ENCODE measurements around the gene MAU2. TPM values are rescaled to one million over a fixed set of nuclear protein-coding genes. Genes with fewer than 3 reads are reported as not detected.
A peak's percentile ranks its signal among the peaks of the same experiment; 100 is the strongest.

MAU2 gene, protein sequence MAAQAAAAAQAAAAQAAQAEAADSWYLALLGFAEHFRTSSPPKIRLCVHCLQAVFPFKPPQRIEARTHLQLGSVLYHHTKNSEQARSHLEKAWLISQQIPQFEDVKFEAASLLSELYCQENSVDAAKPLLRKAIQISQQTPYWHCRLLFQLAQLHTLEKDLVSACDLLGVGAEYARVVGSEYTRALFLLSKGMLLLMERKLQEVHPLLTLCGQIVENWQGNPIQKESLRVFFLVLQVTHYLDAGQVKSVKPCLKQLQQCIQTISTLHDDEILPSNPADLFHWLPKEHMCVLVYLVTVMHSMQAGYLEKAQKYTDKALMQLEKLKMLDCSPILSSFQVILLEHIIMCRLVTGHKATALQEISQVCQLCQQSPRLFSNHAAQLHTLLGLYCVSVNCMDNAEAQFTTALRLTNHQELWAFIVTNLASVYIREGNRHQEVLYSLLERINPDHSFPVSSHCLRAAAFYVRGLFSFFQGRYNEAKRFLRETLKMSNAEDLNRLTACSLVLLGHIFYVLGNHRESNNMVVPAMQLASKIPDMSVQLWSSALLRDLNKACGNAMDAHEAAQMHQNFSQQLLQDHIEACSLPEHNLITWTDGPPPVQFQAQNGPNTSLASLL
- polyA plus RNA-seq (47.2 and 48.3 TPM in 2 replicates), polyA minus RNA-seq (71.6 and 81.7 TPM in 2 replicates)

DNA sequence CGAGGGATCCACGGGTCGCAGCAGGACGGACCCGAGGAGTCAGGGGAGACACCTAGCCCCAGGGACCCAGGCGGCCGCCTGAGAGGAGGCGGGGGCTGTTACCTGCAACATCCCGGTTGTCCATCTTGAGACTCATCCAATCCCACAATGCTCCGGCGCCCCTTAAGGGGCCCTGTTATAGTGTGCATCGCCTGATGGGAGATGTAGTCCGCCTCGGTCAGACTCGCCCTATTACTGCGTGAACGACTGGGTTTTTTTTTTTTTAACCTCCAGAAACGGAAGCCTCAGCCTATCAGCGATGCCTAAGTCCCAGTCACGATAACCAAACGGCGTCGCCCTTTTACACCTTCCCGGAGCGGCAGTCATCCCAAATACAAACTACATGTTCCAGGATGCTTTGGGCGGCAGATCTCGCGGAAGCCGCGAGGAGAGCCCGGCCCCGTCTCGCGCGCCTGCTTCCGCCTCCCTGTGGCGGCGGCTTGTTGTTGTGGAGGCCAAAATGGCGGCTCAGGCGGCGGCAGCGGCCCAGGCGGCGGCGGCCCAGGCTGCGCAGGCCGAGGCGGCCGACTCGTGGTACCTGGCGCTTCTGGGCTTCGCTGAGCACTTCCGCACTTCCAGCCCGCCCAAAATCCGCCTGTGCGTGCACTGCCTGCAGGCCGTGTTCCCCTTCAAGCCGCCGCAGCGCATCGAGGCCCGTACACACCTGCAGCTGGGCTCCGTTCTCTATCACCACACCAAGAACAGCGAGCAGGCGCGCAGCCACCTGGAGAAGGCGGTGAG is at the start of gene MAU2, which contains the start of gene SUGP1:
Gene MAU2 (plus strand): TSS at position 469 of the 780 bp plus-strand sequence. CDS start 31 bp downstream, at position 500.
Gene SUGP1 (minus strand): TSS at position 149 of the 780 bp plus-strand sequence. CDS start 13 bp downstream, at position 136.
- no peaks in the 10 kb centered on the region for H3K9me2 ChIP-seq (ENCODE audit: insufficient read depth, low read length)

More for the DNA sequence above, at the start of gene MAU2, which contains the start of gene SUGP1:
- Histone ChIP-seq H2AFZ (ENCODE audit: low read depth, low read length) (peak within 1 kb of the TSS; percentile 96), H3K27ac (ENCODE audit: low read length) (peak within 1 kb of the TSS; percentile 98), H3F3A (ENCODE audit: insufficient read depth, low read length, poor library complexity, severe bottlenecking) (no peaks in the 10 kb centered on the region), H3K27me3 (ENCODE audit: insufficient read depth, low read depth, low read length) (no peaks in the 10 kb centered on the region), H3K4me3 (ENCODE audit: low read length) (peak within 1 kb of the TSS; percentile 99), H3K9me3 (ENCODE audit: low read length) (no peaks in the 10 kb centered on the region), H3K79me2 (replicated peaks; ENCODE audit: insufficient read depth, low read length) (peaks cover 60% of the 10 kb centered on the region), H3K36me3 (ENCODE audit: insufficient read depth, low read length) (no peaks in the 10 kb centered on the region), H3K4me2 (ENCODE audit: low read length) (peak within 1 kb of the TSS; percentile 76), H3K9ac (ENCODE audit: low read length) (peak within 1 kb of the TSS; percentile 99), H4K20me1 (ENCODE audit: insufficient read depth) (no peaks in the 10 kb centered on the region)
- TF ChIP-seq, protein P1, sequence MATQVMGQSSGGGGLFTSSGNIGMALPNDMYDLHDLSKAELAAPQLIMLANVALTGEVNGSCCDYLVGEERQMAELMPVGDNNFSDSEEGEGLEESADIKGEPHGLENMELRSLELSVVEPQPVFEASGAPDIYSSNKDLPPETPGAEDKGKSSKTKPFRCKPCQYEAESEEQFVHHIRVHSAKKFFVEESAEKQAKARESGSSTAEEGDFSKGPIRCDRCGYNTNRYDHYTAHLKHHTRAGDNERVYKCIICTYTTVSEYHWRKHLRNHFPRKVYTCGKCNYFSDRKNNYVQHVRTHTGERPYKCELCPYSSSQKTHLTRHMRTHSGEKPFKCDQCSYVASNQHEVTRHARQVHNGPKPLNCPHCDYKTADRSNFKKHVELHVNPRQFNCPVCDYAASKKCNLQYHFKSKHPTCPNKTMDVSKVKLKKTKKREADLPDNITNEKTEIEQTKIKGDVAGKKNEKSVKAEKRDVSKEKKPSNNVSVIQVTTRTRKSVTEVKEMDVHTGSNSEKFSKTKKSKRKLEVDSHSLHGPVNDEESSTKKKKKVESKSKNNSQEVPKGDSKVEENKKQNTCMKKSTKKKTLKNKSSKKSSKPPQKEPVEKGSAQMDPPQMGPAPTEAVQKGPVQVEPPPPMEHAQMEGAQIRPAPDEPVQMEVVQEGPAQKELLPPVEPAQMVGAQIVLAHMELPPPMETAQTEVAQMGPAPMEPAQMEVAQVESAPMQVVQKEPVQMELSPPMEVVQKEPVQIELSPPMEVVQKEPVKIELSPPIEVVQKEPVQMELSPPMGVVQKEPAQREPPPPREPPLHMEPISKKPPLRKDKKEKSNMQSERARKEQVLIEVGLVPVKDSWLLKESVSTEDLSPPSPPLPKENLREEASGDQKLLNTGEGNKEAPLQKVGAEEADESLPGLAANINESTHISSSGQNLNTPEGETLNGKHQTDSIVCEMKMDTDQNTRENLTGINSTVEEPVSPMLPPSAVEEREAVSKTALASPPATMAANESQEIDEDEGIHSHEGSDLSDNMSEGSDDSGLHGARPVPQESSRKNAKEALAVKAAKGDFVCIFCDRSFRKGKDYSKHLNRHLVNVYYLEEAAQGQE (IDR thresholded peaks at IDR 0.05; ENCODE audit: borderline replicate concordance) = peak; percentile 89
- TF ChIP-seq, protein P2, sequence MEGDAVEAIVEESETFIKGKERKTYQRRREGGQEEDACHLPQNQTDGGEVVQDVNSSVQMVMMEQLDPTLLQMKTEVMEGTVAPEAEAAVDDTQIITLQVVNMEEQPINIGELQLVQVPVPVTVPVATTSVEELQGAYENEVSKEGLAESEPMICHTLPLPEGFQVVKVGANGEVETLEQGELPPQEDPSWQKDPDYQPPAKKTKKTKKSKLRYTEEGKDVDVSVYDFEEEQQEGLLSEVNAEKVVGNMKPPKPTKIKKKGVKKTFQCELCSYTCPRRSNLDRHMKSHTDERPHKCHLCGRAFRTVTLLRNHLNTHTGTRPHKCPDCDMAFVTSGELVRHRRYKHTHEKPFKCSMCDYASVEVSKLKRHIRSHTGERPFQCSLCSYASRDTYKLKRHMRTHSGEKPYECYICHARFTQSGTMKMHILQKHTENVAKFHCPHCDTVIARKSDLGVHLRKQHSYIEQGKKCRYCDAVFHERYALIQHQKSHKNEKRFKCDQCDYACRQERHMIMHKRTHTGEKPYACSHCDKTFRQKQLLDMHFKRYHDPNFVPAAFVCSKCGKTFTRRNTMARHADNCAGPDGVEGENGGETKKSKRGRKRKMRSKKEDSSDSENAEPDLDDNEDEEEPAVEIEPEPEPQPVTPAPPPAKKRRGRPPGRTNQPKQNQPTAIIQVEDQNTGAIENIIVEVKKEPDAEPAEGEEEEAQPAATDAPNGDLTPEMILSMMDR (IDR thresholded peaks at IDR 0.05; ENCODE audit: poor library complexity, severe bottlenecking) = peak; percentile 64
- peak; percentile 78 for TF ChIP-seq MXI1 (conservative IDR thresholded peaks at IDR 0.05; ENCODE audit: poor library complexity, severe bottlenecking)
- TF ChIP-seq TAF1 (IDR thresholded peaks at IDR 0.05; ENCODE audit: low read depth) = peak; percentile 86
- TF ChIP-seq EP300 (conservative IDR thresholded peaks at IDR 0.05; ENCODE audit: poor library complexity, severe bottlenecking) = peak; percentile 43
- TF ChIP-seq POLR2AphosphoS5 (IDR thresholded peaks at IDR 0.05) = peak; percentile 88
- no peak for TF ChIP-seq EZH2 (IDR thresholded peaks at IDR 0.05; ENCODE audit: borderline replicate concordance, insufficient read depth, low read length, poor library complexity, severe bottlenecking)
- no peak for TF ChIP-seq RAD21 (conservative IDR thresholded peaks at IDR 0.05)
- TF ChIP-seq SMC3 (conservative IDR thresholded peaks at IDR 0.05; ENCODE audit: poor library complexity) = peak; percentile 55
